Endothelial cell of umbilical vein (primary cell): ENCODE results near the gene ALDOC. TPM values are rescaled to one million over a fixed set of nuclear protein-coding genes. Genes with fewer than 3 reads are reported as not detected.

Source experiments
- BruUV-seq: library from RNA; stranded (reverse); fragments of 400-500 nt; replicated peaks from 2 replicates; lab custom pipeline; 2021; lab: Mats Ljungman, UMichigan
- CTCF ChIA-PET: fragments of 300-600, 350-600 bp; sonication (Branson Sonifier 250); formaldehyde crosslinking; loops from one replicate; lab custom pipeline; 2021; ENCODE audit warnings: antibody characterized with exemption, inconsistent platforms; lab: Charles Lee
- POLR2A ChIA-PET: fragments of 300-600, 350-600 bp; sonication (Branson Sonifier 250); formaldehyde crosslinking; loops from one replicate; lab custom pipeline; 2021; ENCODE audit warnings: antibody characterized with exemption, inconsistent platforms; lab: Charles Lee
- DNase-seq: peaks from one replicate; pipeline ENCODE4 v3.0.0-alpha.2; 2011; ENCODE audit warnings: low read depth, low spot score
- FAIRE-seq: peaks from 2 replicates; lab custom pipeline; 2011; peaks lifted over from hg19 to GRCh38; lab: Jason Lieb, UNC
- H2AFZ ChIP-seq: 2 replicates; pipeline ENCODE4 v1.6.0; 2012; ENCODE audit warnings: low read depth, low read length, control low read depth, inconsistent platforms
- H3K27ac ChIP-seq: 2 replicates; pipeline ENCODE4 v1.5.1; 2011; ENCODE audit warnings: low read depth, mild to moderate bottlenecking, control low read depth, low read length, moderate library complexity; ENCODE audit not compliant: insufficient read depth
- H3K27me3 ChIP-seq, 2 experiments: 2 replicates each; pipeline versions ENCODE4 v1.6.0 to v1.6.1; 2011; ENCODE audit warnings: low read length in 2 of 2, mixed read lengths in 1 of 2; ENCODE audit not compliant: control insufficient read depth in 2 of 2, insufficient read depth in 2 of 2
- H3K36me3 ChIP-seq, 2 experiments: 2 replicates in 1 of 2; 3 replicates in 1 of 2; pipeline ENCODE4 v1.5.1; 2011; ENCODE audit warnings: low read length in 2 of 2, mild to moderate bottlenecking in 1 of 2, moderate library complexity in 1 of 2; ENCODE audit not compliant: control insufficient read depth in 2 of 2, insufficient read depth in 2 of 2; ENCODE audit errors: extremely low read depth in 1 of 2
- H3K4me1 ChIP-seq: 3 replicates; pipeline ENCODE4 v1.5.1; 2011; ENCODE audit warnings: mild to moderate bottlenecking, low read length; ENCODE audit not compliant: control insufficient read depth, insufficient read depth; ENCODE audit errors: extremely low read depth
- H3K4me2 ChIP-seq: 2 replicates; pipeline ENCODE4 v1.6.1; 2011; ENCODE audit warnings: low read length, control low read depth, mixed read lengths; ENCODE audit not compliant: insufficient read depth
- H3K4me3 ChIP-seq, 3 experiments: fragments of 200-600 bp in 1 of 3; sonication (generic), shearing (Covaris generic) in 1 of 3; replicated peaks in 1 of 3; 2 replicates each; pipeline ENCODE4 v1.5.1; 2011 to 2016; ENCODE audit warnings: control low read depth in 3 of 3, low read length in 3 of 3, mild to moderate bottlenecking in 2 of 3, inconsistent platforms in 1 of 3, low read depth in 1 of 3, moderate library complexity in 1 of 3; ENCODE audit not compliant: insufficient read depth in 1 of 3
- H3K79me2 ChIP-seq: 2 replicates; pipeline ENCODE4 v1.6.0; 2012; ENCODE audit warnings: low read length, inconsistent platforms; ENCODE audit not compliant: control insufficient read depth, insufficient read depth
- H3K9ac ChIP-seq: replicated peaks from 2 replicates; pipeline ENCODE3; 2011; ENCODE audit warnings: low read length, control low read depth; ENCODE audit not compliant: insufficient read depth; ENCODE audit errors: extremely low read depth
- H3K9me1 ChIP-seq: replicated peaks from 3 replicates; pipeline ENCODE4 v1.6.0; 2011; ENCODE audit warnings: mild to moderate bottlenecking, low read length; ENCODE audit not compliant: control insufficient read depth, insufficient read depth; ENCODE audit errors: extremely low read depth
- H3K9me3 ChIP-seq: replicated peaks from 2 replicates; pipeline ENCODE4 v1.5.1; 2012; ENCODE audit warnings: low read length, inconsistent platforms; ENCODE audit not compliant: control insufficient read depth, insufficient read depth
- H4K20me1 ChIP-seq: replicated peaks from 2 replicates; pipeline ENCODE3; 2011; ENCODE audit warnings: mild to moderate bottlenecking, low read length; ENCODE audit not compliant: control insufficient read depth, insufficient read depth; ENCODE audit errors: extremely low read depth
- FOS ChIP-seq: IDR thresholded peaks from 2 replicates; pipeline ENCODE4 v1.6.1; 2011; ENCODE audit warnings: mild to moderate bottlenecking, low read length, moderate library complexity, borderline replicate concordance; ENCODE audit not compliant: insufficient read depth
- GATA2 ChIP-seq: IDR thresholded peaks from 2 replicates; pipeline ENCODE4 v1.7.0; 2011; ENCODE audit warnings: low read depth, mild to moderate bottlenecking, moderate library complexity, mixed read lengths, low read length; ENCODE audit not compliant: insufficient read length, insufficient read depth
- JUN ChIP-seq: IDR thresholded peaks from 2 replicates; pipeline ENCODE4 v1.6.1; 2011; ENCODE audit warnings: borderline replicate concordance, low read depth; ENCODE audit not compliant: insufficient read length, insufficient read depth
- MYC ChIP-seq: IDR thresholded peaks from one replicate; pipeline ENCODE4 v1.6.1; 2011; ENCODE audit warnings: mild to moderate bottlenecking, low read depth, low read length
- POLR2A ChIP-seq: IDR thresholded peaks from 2 replicates; pipeline ENCODE4 v1.6.1; 2012; ENCODE audit warnings: low read depth, mild to moderate bottlenecking, control low read depth, low read length
- POLR2AphosphoS5 ChIP-seq: IDR thresholded peaks from 2 replicates; pipeline ENCODE4 v1.6.1; 2012; ENCODE audit warnings: low read depth, mild to moderate bottlenecking, control low read depth, low read length, moderate library complexity; ENCODE audit not compliant: insufficient read depth
- dilution Hi-C: fragments of 300-500 bp; cut with MboI; formaldehyde crosslinking; loops from one replicate; pipeline ENCODE4 v1.15.0; 2019; ENCODE audit warnings: low sequenced_read_pairs; ENCODE audit not compliant: extremely low pct_ligation_motif_present
- intact Hi-C: fragments of 100-400 bp; cut with micrococcal nuclease; formaldehyde crosslinking; loops from one replicate; pipeline ENCODE4 v1.10.0; 2022
- polyA plus RNA-seq, 4 experiments: library from polyadenylated mRNA; depleted of rRNA in 3 of 4; stranded (reverse) in 3 of 4; unstranded in 1 of 4; fragments of >200 nt; gene quantifications; 2 replicates each; pipeline versions ENCODE4 v1.2.1 to v1.2.3, GENCODE V29; 2011 to 2012; ENCODE audit warnings: missing spikeins in 1 of 4
- total RNA-seq: library from RNA; stranded (reverse); gene quantifications from 2 replicates; pipeline ENCODE4 v1.2.3, GENCODE V29; 2021
- TF ChIP-seq, protein P1 (sequence below), 2 donors: IDR thresholded peaks; 1 replicate in 1 of 2; 2 replicates in 1 of 2; pipeline ENCODE4 v1.5.1; 2011; ENCODE audit warnings: low read length in 2 of 2, mild to moderate bottlenecking in 2 of 2, moderate library complexity in 2 of 2, control low read depth in 1 of 2, inconsistent platforms in 1 of 2, low read depth in 1 of 2; ENCODE audit not compliant: insufficient read depth in 1 of 2; ENCODE audit errors: extremely low read depth in 1 of 2

Gene ALDOC
- total and polyA plus RNA-seq, 2 donors (not counting 3 experiments of a cell fraction or from before 2014, with no cell fraction given) = 7.2 to 18.9 TPM

GRCh38 chr17:28550858-28551257 lies 25.8 kb downstream of the ALDOC start:
- Histone ChIP-seq H3K4me1 (peaks cover 6% of the 10 kb centered on the region), H3K4me2 (no peak overlapping the region), H3K9ac (no peak overlapping the region), H3K9me3 (no peaks in the 10 kb centered on the region), H3K36me3 (peaks cover 0 to 20% of the 10 kb centered on the region in 2 experiments), H2AFZ (no peak overlapping the region), H3K27me3 (no peaks in the 10 kb centered on the region), H3K9me1 (no peaks in the 10 kb centered on the region), H3K27ac (no peak overlapping the region), H3K79me2 (no peaks in the 10 kb centered on the region), H3K4me3 (no peak overlapping the region), H4K20me1 (no peaks in the 10 kb centered on the region)
- intact Hi-C loops = no loop called here
- dilution Hi-C loops = no loop called here
- no peak for TF ChIP-seq POLR2AphosphoS5
- TF ChIP-seq, protein P1, sequence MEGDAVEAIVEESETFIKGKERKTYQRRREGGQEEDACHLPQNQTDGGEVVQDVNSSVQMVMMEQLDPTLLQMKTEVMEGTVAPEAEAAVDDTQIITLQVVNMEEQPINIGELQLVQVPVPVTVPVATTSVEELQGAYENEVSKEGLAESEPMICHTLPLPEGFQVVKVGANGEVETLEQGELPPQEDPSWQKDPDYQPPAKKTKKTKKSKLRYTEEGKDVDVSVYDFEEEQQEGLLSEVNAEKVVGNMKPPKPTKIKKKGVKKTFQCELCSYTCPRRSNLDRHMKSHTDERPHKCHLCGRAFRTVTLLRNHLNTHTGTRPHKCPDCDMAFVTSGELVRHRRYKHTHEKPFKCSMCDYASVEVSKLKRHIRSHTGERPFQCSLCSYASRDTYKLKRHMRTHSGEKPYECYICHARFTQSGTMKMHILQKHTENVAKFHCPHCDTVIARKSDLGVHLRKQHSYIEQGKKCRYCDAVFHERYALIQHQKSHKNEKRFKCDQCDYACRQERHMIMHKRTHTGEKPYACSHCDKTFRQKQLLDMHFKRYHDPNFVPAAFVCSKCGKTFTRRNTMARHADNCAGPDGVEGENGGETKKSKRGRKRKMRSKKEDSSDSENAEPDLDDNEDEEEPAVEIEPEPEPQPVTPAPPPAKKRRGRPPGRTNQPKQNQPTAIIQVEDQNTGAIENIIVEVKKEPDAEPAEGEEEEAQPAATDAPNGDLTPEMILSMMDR (IDR thresholded peaks at IDR 0.05; ENCODE audit: extremely low read depth in 1 of 2, insufficient read depth in 1 of 2, low read depth in 1 of 2, low read length in 2 of 2) = no peak
- no peak for TF ChIP-seq GATA2
- no peak for TF ChIP-seq JUN
- TF ChIP-seq POLR2A = no peak
- no peak for TF ChIP-seq MYC
- no peak for TF ChIP-seq FOS
- ChIA-PET POLR2A (no interaction called here), CTCF (interaction anchor here (1.5 to 1.9 kb wide), 3 partner anchors 10 to 62 kb away, joined by 4 to 7 read pairs (median 5); partner anchors contain the start of gene PIGS)
- DNase-seq (no peak), FAIRE-seq (no peak)
- no TSS peak for BruUV-seq
